Endothelial cell of umbilical vein (primary cell): ENCODE data around the gene FAM193B. TPM values are rescaled to one million over a fixed set of nuclear protein-coding genes. Genes with fewer than 3 reads are reported as not detected.

Experiments used
- BruUV-seq: library from RNA; stranded (reverse); fragments of 400-500 nt; replicated peaks from 2 replicates; lab custom pipeline; 2021; lab: Mats Ljungman, UMichigan
- CTCF ChIA-PET: fragments of 300-600, 350-600 bp; sonication (Branson Sonifier 250); formaldehyde crosslinking; loops from one replicate; lab custom pipeline; 2021; ENCODE audit warnings: antibody characterized with exemption, inconsistent platforms; lab: Charles Lee
- POLR2A ChIA-PET: fragments of 300-600, 350-600 bp; sonication (Branson Sonifier 250); formaldehyde crosslinking; loops from one replicate; lab custom pipeline; 2021; ENCODE audit warnings: antibody characterized with exemption, inconsistent platforms; lab: Charles Lee
- DNase-seq: peaks from one replicate; pipeline ENCODE4 v3.0.0-alpha.2; 2011; ENCODE audit warnings: low read depth, low spot score
- FAIRE-seq: peaks from 2 replicates; lab custom pipeline; 2011; peaks lifted over from hg19 to GRCh38; lab: Jason Lieb, UNC
- H2AFZ ChIP-seq: 2 replicates; pipeline ENCODE4 v1.6.0; 2012; ENCODE audit warnings: low read depth, low read length, control low read depth, inconsistent platforms
- H3K27ac ChIP-seq: 2 replicates; pipeline ENCODE4 v1.5.1; 2011; ENCODE audit warnings: low read depth, mild to moderate bottlenecking, control low read depth, low read length, moderate library complexity; ENCODE audit not compliant: insufficient read depth
- H3K27me3 ChIP-seq, 2 experiments: 2 replicates each; pipeline versions ENCODE4 v1.6.0 to v1.6.1; 2011; ENCODE audit warnings: low read length in 2 of 2, mixed read lengths in 1 of 2; ENCODE audit not compliant: control insufficient read depth in 2 of 2, insufficient read depth in 2 of 2
- H3K36me3 ChIP-seq, 2 experiments: 2 replicates in 1 of 2; 3 replicates in 1 of 2; pipeline ENCODE4 v1.5.1; 2011; ENCODE audit warnings: low read length in 2 of 2, mild to moderate bottlenecking in 1 of 2, moderate library complexity in 1 of 2; ENCODE audit not compliant: control insufficient read depth in 2 of 2, insufficient read depth in 2 of 2; ENCODE audit errors: extremely low read depth in 1 of 2
- H3K4me1 ChIP-seq: 3 replicates; pipeline ENCODE4 v1.5.1; 2011; ENCODE audit warnings: mild to moderate bottlenecking, low read length; ENCODE audit not compliant: control insufficient read depth, insufficient read depth; ENCODE audit errors: extremely low read depth
- H3K4me2 ChIP-seq: 2 replicates; pipeline ENCODE4 v1.6.1; 2011; ENCODE audit warnings: low read length, control low read depth, mixed read lengths; ENCODE audit not compliant: insufficient read depth
- H3K4me3 ChIP-seq, 3 experiments: fragments of 200-600 bp in 1 of 3; sonication (generic), shearing (Covaris generic) in 1 of 3; replicated peaks in 1 of 3; 2 replicates each; pipeline ENCODE4 v1.5.1; 2011 to 2016; ENCODE audit warnings: control low read depth in 3 of 3, low read length in 3 of 3, mild to moderate bottlenecking in 2 of 3, inconsistent platforms in 1 of 3, low read depth in 1 of 3, moderate library complexity in 1 of 3; ENCODE audit not compliant: insufficient read depth in 1 of 3
- H3K79me2 ChIP-seq: 2 replicates; pipeline ENCODE4 v1.6.0; 2012; ENCODE audit warnings: low read length, inconsistent platforms; ENCODE audit not compliant: control insufficient read depth, insufficient read depth
- H3K9ac ChIP-seq: replicated peaks from 2 replicates; pipeline ENCODE3; 2011; ENCODE audit warnings: low read length, control low read depth; ENCODE audit not compliant: insufficient read depth; ENCODE audit errors: extremely low read depth
- H3K9me1 ChIP-seq: replicated peaks from 3 replicates; pipeline ENCODE4 v1.6.0; 2011; ENCODE audit warnings: mild to moderate bottlenecking, low read length; ENCODE audit not compliant: control insufficient read depth, insufficient read depth; ENCODE audit errors: extremely low read depth
- H3K9me3 ChIP-seq: replicated peaks from 2 replicates; pipeline ENCODE4 v1.5.1; 2012; ENCODE audit warnings: low read length, inconsistent platforms; ENCODE audit not compliant: control insufficient read depth, insufficient read depth
- H4K20me1 ChIP-seq: replicated peaks from 2 replicates; pipeline ENCODE3; 2011; ENCODE audit warnings: mild to moderate bottlenecking, low read length; ENCODE audit not compliant: control insufficient read depth, insufficient read depth; ENCODE audit errors: extremely low read depth
- CTCF ChIP-seq, 2 donors: IDR thresholded peaks; 1 replicate in 1 of 2; 2 replicates in 1 of 2; pipeline ENCODE4 v1.5.1; 2011; ENCODE audit warnings: low read length in 2 of 2, mild to moderate bottlenecking in 2 of 2, moderate library complexity in 2 of 2, control low read depth in 1 of 2, inconsistent platforms in 1 of 2, low read depth in 1 of 2; ENCODE audit not compliant: insufficient read depth in 1 of 2; ENCODE audit errors: extremely low read depth in 1 of 2
- EZH2 ChIP-seq: IDR thresholded peaks from 2 replicates; pipeline ENCODE4 v1.6.1; 2012; ENCODE audit warnings: borderline replicate concordance, low read depth, mild to moderate bottlenecking, moderate library complexity, low read length, inconsistent platforms; ENCODE audit not compliant: severe bottlenecking
- GATA2 ChIP-seq: IDR thresholded peaks from 2 replicates; pipeline ENCODE4 v1.7.0; 2011; ENCODE audit warnings: low read depth, mild to moderate bottlenecking, moderate library complexity, mixed read lengths, low read length; ENCODE audit not compliant: insufficient read length, insufficient read depth
- JUN ChIP-seq: IDR thresholded peaks from 2 replicates; pipeline ENCODE4 v1.6.1; 2011; ENCODE audit warnings: borderline replicate concordance, low read depth; ENCODE audit not compliant: insufficient read length, insufficient read depth
- MAX ChIP-seq: IDR thresholded peaks from 2 replicates; pipeline ENCODE4 v1.6.1; 2011; ENCODE audit not compliant: insufficient read depth, insufficient read length
- POLR2A ChIP-seq: IDR thresholded peaks from 2 replicates; pipeline ENCODE4 v1.6.1; 2012; ENCODE audit warnings: low read depth, mild to moderate bottlenecking, control low read depth, low read length
- POLR2AphosphoS5 ChIP-seq: IDR thresholded peaks from 2 replicates; pipeline ENCODE4 v1.6.1; 2012; ENCODE audit warnings: low read depth, mild to moderate bottlenecking, control low read depth, low read length, moderate library complexity; ENCODE audit not compliant: insufficient read depth
- dilution Hi-C: fragments of 300-500 bp; cut with MboI; formaldehyde crosslinking; loops from one replicate; pipeline ENCODE4 v1.15.0; 2019; ENCODE audit warnings: low sequenced_read_pairs; ENCODE audit not compliant: extremely low pct_ligation_motif_present
- intact Hi-C: fragments of 100-400 bp; cut with micrococcal nuclease; formaldehyde crosslinking; loops from one replicate; pipeline ENCODE4 v1.10.0; 2022
- polyA plus RNA-seq, 4 experiments: library from polyadenylated mRNA; depleted of rRNA in 3 of 4; stranded (reverse) in 3 of 4; unstranded in 1 of 4; fragments of >200 nt; gene quantifications; 2 replicates each; pipeline versions ENCODE4 v1.2.1 to v1.2.3, GENCODE V29; 2011 to 2012; ENCODE audit warnings: missing spikeins in 1 of 4
- total RNA-seq: library from RNA; stranded (reverse); gene quantifications from 2 replicates; pipeline ENCODE4 v1.2.3, GENCODE V29; 2021

FAM193B gene
- total and polyA plus RNA-seq, 2 donors (not counting 3 experiments of a cell fraction or from before 2014, with no cell fraction given) = 57.9 to 75.7 TPM

DNA sequence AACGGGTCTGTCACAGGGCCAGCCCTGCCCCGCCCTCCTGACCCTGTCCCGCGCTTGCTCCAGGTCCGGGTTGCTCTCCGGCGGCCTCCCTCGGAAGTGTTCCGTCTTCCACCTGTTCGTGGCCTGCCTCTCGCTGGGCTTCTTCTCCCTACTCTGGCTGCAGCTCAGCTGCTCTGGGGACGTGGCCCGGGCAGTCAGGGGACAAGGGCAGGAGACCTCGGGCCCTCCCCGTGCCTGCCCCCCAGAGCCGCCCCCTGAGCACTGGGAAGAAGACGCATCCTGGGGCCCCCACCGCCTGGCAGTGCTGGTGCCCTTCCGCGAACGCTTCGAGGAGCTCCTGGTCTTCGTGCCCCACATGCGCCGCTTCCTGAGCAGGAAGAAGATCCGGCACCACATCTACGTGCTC is 49.8 kb upstream of the FAM193B start:
- DNase-seq = no peak
- Histone ChIP-seq H3K79me2 (peaks cover 5% of the 10 kb centered on the region), H3K4me2 (no peak overlapping the region), H3K36me3 (peaks cover 0 to 7% of the 10 kb centered on the region in 2 experiments), H3K9me3 (no peaks in the 10 kb centered on the region), H3K27me3 (no peaks in the 10 kb centered on the region), H3K9me1 (no peaks in the 10 kb centered on the region), H3K9ac (no peak overlapping the region), H3K27ac (no peak overlapping the region), H3K4me1 (peaks cover 8% of the 10 kb centered on the region), H2AFZ (no peak overlapping the region), H4K20me1 (no peaks in the 10 kb centered on the region), H3K4me3 (no peak overlapping the region)
- ChIA-PET POLR2A (no interaction called here), CTCF (no interaction called here)
- dilution Hi-C loops = no loop called here
- intact Hi-C loops = no loop called here
- no TSS peak for BruUV-seq
- TF ChIP-seq JUN (no peak), CTCF (IDR thresholded peaks at IDR 0.05; ENCODE audit: extremely low read depth in 1 of 2, insufficient read depth in 1 of 2, low read depth in 1 of 2, low read length in 2 of 2) (no peak), GATA2 (no peak), POLR2AphosphoS5 (no peak), EZH2 (no peak), MAX (no peak), POLR2A (no peak)
- no peak for FAIRE-seq
